K562 (cell line): Measurements from ENCODE around the gene FUT4.
"Not testable (repeated sequence)": the region's sequence is repeated elsewhere in the genome, so short reads cannot be mapped to it uniquely, and the experiment has no call there.

Experiments
- ATF3 ChIP-seq, 2 experiments: fragments of 450-650 bp in 1 of 2; sonication (generic) in 1 of 2; formaldehyde crosslinking in 1 of 2; IDR thresholded peaks in 1 of 2; conservative IDR thresholded peaks in 1 of 2; 2 replicates each; pipeline versions ENCODE4 v1.6.1 to v1.8.1; 2016 to 2023; ENCODE audit warnings: mild to moderate bottlenecking in 2 of 2, moderate library complexity in 2 of 2, inconsistent platforms in 1 of 2, missing genetic modification reagents in 1 of 2
- CEBPB ChIP-seq: fragments of 450-650 bp; IDR thresholded peaks from 2 replicates; pipeline ENCODE4 v1.6.1; 2016; ENCODE audit warnings: missing genetic modification characterization, missing compliant biosample characterization
- CEBPZ ChIP-seq: fragments of 150-350 bp; IDR thresholded peaks from 2 replicates; pipeline ENCODE4 v1.6.1; 2014; ENCODE audit warnings: low read depth, mild to moderate bottlenecking, low read length, borderline replicate concordance
- CTCF ChIP-seq, 3 experiments: IDR thresholded peaks in 2 of 3; conservative IDR thresholded peaks in 1 of 3; 2 replicates each; pipeline ENCODE4 v1.5.1; 2011 to 2012; ENCODE audit warnings: low read length in 3 of 3, mild to moderate bottlenecking in 3 of 3, control low read depth in 2 of 3, improper control_type of control experiment in 1 of 3, inconsistent platforms in 1 of 3, low read depth in 1 of 3, mixed read lengths in 1 of 3, moderate library complexity in 1 of 3; ENCODE audit not compliant: insufficient read depth in 2 of 3
- MAX ChIP-seq: sonication (generic); formaldehyde crosslinking; IDR thresholded peaks from 2 replicates; pipeline ENCODE4 v1.9.0; 2022; ENCODE audit warnings: mild to moderate bottlenecking, missing genetic modification reagents
- NR3C1 ChIP-seq: sonication (generic); formaldehyde crosslinking; IDR thresholded peaks from 2 replicates; pipeline ENCODE4 v1.8.1; 2022; ENCODE audit warnings: missing genetic modification reagents
- PREB ChIP-seq: sonication (generic); formaldehyde crosslinking; IDR thresholded peaks from 2 replicates; pipeline ENCODE4 v1.8.1; 2023; ENCODE audit warnings: mild to moderate bottlenecking, missing genetic modification reagents
- REST ChIP-seq, 2 experiments: fragments of 450-650 bp; formaldehyde crosslinking in 1 of 2; IDR thresholded peaks; 2 replicates each; pipeline versions ENCODE4 v1.4.0 to v1.6.1; 2014 to 2020; ENCODE audit warnings: mild to moderate bottlenecking in 2 of 2, borderline replicate concordance in 1 of 2, low read depth in 1 of 2
- ZFP36 ChIP-seq: fragments of 150-350 bp; IDR thresholded peaks from 2 replicates; pipeline ENCODE4 v1.6.1; 2018; ENCODE audit warnings: low read length, low read depth; ENCODE audit not compliant: partially characterized antibody

GRCh38 chr11:94506513-94506912 lies 37.2 kb upstream of the FUT4 start:
- TF ChIP-seq MAX (CRISPR knock-in tag); NR3C1; CEBPB; CTCF (IDR thresholded peaks at IDR 0.05 in 2 of 3, conservative IDR thresholded peaks at IDR 0.05 in 1 of 3; ENCODE audit: insufficient read depth in 2 of 3, low read depth in 1 of 3, low read length in 3 of 3); ZFP36; ATF3 (IDR thresholded peaks at IDR 0.05); ATF3 (CRISPR knock-in tag; conservative IDR thresholded peaks at IDR 0.05); PREB (CRISPR knock-in tag); CEBPZ; REST (IDR thresholded peaks at IDR 0.05; ENCODE audit: borderline replicate concordance); REST (CRISPR knock-in tag; IDR thresholded peaks at IDR 0.05; ENCODE audit: low read depth): not testable (repeated sequence)
